GM19239 (cell line): ENCODE results near the gene THAP4.
"Not testable (repeated sequence)": the region's sequence is repeated elsewhere in the genome, so short reads cannot be mapped to it uniquely, and the experiment has no call there.

ENCODE experiments used
- DNase-seq: peaks from one replicate; pipeline ENCODE4 v3.0.0; 2011; ENCODE audit warnings: low spot score; ENCODE audit not compliant: insufficient read length
- FAIRE-seq: peaks from 2 replicates; lab custom pipeline; 2011; peaks lifted over from hg19 to GRCh38; lab: Jason Lieb, UNC

The THAP4 gene

DNA sequence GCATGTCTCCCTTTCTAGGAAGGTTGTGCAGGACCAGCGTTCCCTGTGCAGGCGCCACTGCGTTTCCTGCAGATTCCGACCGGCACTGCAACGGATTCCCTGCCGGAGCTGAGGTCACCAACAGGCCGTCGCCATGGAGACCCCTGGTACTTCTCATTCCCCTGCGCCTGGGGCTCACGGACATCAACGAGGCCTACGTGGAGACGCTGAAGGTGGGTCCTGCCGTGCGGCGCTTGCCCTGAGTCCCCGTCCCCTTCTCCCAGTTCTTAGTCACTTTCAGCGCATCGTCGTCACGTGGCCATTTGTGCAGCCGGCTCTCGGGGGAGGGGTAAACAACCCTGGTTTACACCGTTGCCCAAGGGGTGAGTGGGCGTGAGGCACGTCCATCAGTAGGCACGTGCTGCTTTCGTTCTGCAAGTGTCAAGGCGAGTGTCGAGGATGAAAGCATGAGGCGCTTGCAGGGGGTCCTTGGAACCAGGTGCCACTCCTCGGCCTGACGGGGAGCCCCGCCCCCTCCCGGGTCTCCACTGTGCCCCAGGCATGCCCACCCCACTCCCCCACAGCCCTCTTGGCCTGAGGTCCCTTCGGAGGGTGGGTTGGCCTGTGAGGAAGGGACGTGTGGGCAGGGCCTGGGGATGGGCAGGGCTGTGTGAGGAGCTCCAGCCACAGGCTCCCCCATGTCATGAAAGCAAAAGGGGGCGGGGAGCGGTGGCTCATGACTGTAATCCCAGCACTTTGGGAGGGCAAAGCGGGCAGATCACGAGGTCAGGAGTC, 29.9 kb upstream of the THAP4 start:
- FAIRE-seq (no peak), DNase-seq (no peak)

DNA sequence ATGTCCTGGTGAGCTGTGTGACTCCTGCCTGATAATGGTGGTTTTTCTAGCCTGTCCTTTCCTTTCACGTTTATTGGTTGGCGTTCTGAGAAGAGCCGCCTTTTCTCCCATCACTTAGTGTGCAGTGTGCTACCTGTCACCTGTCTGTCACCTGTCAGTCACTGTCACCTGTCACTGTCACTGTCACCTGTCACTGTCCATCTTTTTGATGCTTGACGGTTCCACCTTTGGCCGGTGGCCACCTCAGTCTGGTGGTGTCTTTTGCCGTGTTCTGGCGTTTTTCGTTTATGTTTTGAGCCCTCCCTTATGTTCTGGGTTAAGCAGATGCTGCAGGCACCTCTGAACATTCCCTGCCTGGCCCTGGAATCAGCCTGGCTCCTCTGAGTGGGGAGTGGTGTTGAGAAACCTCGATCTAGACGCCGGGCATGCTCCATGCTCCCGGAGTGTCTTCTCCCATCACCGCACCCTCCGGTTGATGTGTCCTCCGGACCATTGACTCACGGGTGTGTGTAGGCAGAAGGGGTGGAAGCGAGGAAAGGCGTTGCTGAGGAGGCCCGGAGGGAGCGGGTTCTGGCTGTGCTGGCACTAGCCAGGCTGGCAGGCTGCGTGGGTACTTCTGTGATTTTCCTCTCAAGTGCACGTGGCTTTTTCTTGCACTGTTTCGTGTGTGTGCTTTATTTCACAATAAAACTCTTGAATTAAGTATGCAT, 28.9 kb upstream of the THAP4 start:
- FAIRE-seq (no peak), DNase-seq (no peak)

- not testable (repeated sequence) for DNase-seq, FAIRE-seq
Measured at GRCh38 chr2:241662731-241663130, 25.8 kb upstream of the THAP4 start.

DNA sequence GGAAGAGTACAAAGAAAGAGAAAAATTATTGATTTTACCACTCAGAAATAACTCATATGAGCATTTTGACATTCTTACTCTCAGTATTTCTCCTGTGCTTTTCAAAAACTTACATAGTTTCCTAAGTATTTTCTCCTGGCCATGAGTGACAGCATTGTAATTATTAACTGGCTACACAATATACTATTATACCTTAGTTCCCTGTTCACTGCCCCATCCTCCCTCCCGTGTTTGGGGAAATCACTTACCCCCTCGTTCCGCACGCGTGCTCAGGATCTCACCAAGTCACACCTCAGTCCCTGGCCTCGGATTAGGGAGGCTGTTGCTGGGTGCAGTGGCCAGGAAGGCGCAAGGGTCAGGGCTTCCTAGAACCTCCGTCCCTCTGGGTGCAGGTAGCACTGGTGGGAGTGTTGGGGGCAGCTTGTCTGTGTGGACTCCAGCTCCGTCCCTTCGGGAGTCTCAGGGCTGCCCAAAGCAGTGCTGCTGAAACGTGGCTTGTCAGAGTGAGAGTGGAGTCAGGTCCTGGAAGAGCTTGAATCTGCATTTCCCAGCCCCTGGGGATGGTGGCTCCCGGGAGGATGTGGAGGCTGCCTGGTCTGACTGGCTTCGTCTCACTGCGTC, 23.7 kb upstream of the THAP4 start:
- DNase-seq, result no peak
- FAIRE-seq, result no peak

- DNase-seq (no peak), FAIRE-seq (no peak)
Measured at GRCh38 chr2:241659150-241659739, 22.3 kb upstream of the THAP4 start.

DNA sequence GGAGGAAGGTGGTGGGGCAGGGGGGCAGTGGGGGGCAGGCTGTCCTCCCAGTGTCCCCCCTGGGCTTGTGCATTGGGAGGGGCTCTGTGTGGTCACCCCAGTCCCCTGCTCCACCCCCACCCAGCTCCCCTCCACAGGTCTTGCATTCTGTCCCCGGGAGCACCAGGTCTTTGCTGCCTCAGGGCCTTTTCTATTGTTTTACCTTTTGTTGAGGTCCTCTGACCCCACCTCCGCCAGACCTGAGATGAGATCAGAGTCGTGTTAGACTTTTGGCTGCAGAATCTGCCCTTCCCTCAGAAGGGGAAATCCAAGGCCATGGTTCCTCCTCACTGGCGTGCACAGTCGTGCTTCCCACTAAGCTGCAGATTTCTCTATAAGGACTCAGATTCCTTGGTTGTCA, 21.3 kb upstream of the THAP4 start:
- FAIRE-seq (no peak), DNase-seq (no peak)

DNA sequence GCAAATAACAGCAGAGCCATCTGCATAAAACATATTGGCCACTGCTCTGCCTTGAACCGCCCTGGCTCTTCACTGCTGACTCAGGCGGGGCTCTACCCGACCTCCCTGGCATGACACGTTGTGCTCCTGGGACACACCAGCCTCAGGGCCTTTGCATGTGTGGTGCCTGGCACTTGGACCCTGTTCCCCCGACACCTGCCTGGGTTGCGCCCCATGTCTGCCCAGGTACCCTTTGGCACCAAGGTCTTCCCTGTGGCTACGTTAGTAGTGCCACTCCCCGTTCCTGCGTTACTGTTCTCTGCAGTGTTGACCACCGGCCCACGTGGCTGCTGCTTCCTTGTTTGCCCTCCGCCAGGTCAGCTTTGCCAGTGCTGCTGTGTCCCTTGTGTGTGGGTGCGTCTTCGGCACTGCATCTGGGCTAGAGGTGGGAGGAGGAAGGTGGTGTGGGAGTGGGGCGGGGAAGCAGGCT, 20.9 kb upstream of the THAP4 start:
- DNase-seq, result no peak
- no peak for FAIRE-seq

- DNase-seq (no peak), FAIRE-seq (no peak)
Measured at GRCh38 chr2:241656190-241656741, 19.3 kb upstream of the THAP4 start.

DNA sequence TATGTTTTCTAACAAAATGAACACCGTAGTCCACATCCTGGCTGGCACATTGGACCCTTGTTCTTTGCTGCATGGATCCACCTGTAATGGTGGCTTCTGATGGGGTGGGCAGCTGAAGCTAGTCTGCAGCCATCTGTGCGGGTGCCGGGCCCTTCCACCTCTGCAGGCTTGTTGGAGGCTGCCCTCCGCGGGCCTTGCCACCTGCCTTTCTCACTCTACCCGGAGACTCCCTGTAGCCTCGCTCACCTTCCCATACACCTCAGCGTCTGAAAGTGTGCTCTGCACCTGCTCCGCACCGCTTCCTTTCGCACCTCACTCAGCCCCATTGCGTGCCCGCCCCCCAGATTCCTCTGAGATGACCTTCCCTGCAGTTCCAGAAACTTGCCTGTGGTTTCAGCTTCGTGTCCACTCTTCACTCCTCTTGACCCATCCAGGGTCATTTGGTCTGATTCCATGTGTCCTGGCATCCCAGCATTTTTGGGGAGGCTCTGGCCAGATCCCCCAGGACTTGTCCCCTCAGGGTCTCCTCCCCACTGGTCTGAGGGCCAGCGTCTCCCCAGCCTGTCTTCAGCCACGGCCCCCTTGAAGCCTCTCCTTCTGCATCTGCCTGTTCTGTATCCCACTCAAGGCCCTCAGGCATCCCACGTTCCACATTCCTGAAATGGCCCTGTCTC, 18.7 kb upstream of the THAP4 start:
- DNase-seq (no peak), FAIRE-seq (no peak)

- no peak for FAIRE-seq
- no peak for DNase-seq
Measured at GRCh38 chr2:241654551-241654950, 17.6 kb upstream of the THAP4 start.

- FAIRE-seq (no peak), DNase-seq (no peak)
Measured at GRCh38 chr2:241653210-241653750, 16.3 kb upstream of the THAP4 start.

DNA sequence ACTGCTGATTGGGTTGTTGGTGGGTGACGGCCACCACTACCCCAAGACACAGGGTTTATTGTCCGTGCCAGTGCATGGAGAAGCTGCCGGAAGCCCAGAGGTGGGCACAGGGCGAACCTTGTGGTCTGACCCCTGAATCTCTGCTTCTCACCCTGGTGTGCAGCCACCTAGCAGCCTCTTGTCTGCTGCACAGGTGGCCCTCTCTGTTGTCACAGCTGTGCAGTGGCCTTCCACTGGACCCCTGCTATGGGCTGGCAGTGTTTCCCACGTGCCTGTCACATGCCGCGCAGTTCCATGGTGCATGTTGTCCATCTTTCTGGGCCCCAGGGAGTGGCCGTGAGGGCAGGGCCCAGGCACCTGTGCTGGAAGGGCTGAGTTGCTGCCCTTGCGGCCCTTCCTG, 15.8 kb upstream of the THAP4 start:
- DNase-seq (no peak), FAIRE-seq (no peak)

- FAIRE-seq (no peak), DNase-seq (no peak)
Measured at GRCh38 chr2:241652142-241652541, 15.2 kb upstream of the THAP4 start.

DNA sequence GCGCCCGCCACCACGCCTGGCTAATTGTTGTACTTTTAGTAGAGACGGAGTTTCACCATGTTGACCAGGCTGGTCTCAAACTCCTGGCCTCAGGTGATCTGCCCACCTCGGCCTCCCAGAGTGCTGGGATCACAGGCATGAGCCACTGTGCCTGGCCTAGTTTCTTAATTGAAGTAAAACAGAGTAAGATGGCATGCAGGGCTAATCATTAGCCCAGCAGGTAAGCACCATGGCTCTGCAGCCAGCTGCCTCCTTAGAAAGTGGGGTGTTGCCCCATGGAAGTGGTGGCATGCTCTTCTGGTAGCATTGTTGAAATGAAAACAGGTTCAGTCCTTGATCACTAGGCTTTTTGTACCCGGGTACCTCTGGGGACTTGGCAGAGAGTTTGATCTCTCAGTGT, 13.0 kb upstream of the THAP4 start:
- DNase-seq (no peak), FAIRE-seq (no peak)

DNA sequence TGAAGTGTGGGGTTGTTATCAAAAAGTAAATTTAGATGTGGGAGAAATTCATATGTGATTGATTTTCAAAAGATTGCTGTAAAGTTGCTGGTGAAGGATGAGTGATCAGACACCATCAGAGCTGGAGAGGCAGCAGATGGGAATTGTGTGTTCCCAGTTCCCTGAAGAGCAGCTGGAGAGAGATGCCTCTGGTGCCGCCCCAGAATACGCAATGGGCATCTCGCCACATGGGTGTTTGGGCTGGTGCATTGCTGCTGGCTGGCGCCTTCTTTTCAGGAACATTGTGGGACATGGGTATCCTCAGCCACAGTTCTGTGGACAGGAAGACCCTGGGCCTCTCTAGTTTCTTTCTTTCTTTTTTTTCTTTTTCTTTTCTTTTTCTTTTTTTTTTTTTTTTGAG, 12.4 kb upstream of the THAP4 start:
- FAIRE-seq, result no peak
- no peak for DNase-seq

GRCh38 chr2:241648453-241648852, 11.5 kb upstream of the THAP4 start:
- FAIRE-seq, result no peak
- DNase-seq, result no peak

DNA sequence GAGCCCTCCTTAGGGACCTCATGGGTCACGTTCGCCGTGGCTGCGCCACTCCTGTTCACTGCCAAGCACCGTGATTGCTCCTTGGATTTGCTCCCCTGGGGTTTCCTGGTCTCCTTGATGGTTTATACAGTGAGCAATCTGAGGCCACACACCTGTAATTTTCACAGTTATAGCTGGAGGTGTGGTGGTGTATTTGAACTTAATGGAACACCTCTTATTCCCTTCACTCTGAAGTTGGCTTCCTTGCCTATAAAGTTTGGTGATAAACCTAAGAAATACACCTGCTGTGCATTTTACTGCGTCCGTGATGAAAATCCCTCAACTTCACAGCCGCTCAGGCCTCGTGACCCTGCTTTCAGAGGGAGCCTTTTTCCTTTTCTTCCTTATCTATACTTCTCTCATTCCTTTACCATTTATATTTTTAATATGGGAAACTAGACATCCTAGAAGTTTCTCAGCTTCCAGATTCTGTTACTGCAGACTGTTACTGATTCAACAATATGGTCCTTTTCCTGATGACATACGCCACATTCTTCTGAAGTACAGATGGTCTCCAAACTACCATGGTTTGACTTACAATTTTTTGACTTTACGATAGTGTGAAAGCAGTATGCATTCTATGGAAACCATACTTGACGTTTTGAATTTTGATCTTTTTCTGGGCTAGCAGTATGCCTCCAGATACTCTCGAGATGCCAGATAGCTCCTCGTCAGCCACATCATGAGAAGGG, 9.1 kb upstream of the THAP4 start:
- DNase-seq, result no peak
- FAIRE-seq, result no peak

GRCh38 chr2:241645056-241645914, 8.3 kb upstream of the THAP4 start:
- DNase-seq (no peak), FAIRE-seq (no peak)
